Stomach smooth muscle (tissue), 2 donors: ENCODE data around the gene TLE6.
"Not testable (repeated sequence)": the region's sequence is repeated elsewhere in the genome, so short reads cannot be mapped to it uniquely, and the experiment has no call there.

Experiments used
- H3K27ac ChIP-seq: one replicate; pipeline ENCODE4 v1.7.0; 2013; ENCODE audit warnings: mild to moderate bottlenecking, low read length, inconsistent platforms
- H3K27me3 ChIP-seq, 2 donors: one replicate each; pipeline ENCODE4 v1.7.0; 2013; ENCODE audit warnings: low read length in 2 of 2; ENCODE audit not compliant: insufficient read depth in 2 of 2, control insufficient read depth in 1 of 2
- H3K36me3 ChIP-seq, 2 donors: one replicate each; pipeline ENCODE4 v1.7.0; 2013; ENCODE audit warnings: low read length in 2 of 2; ENCODE audit not compliant: control insufficient read depth in 2 of 2, insufficient read depth in 2 of 2
- H3K4me1 ChIP-seq: one replicate; pipeline ENCODE4 v1.7.0; 2013; ENCODE audit warnings: low read length; ENCODE audit not compliant: control insufficient read depth, insufficient read depth
- H3K4me3 ChIP-seq, 2 donors: one replicate each; pipeline ENCODE4 v1.7.0; 2013; ENCODE audit warnings: low read length in 2 of 2
- H3K9ac ChIP-seq, 2 donors: one replicate each; pipeline ENCODE4 v1.7.0; 2013; ENCODE audit warnings: low read length in 2 of 2, mild to moderate bottlenecking in 1 of 2
- H3K9me3 ChIP-seq, 2 donors: one replicate each; pipeline ENCODE4 v1.7.0; 2013; ENCODE audit warnings: low read length in 2 of 2; ENCODE audit not compliant: control insufficient read depth in 2 of 2
- donor health status: healthy.
- donor health status: Pancreatic carcinoma.

Gene TLE6

GRCh38 chr19:3028305-3029064, 51.1 kb downstream of the TLE6 start:
- peak overlapping the region; percentile 59 to 77 for H3K4me3 ChIP-seq
- peak overlapping the region; percentile 51 to 80 for H3K9ac ChIP-seq
- H3K27me3 ChIP-seq: no peaks in the 10 kb centered on the region
- H3K4me1 ChIP-seq: peaks cover 9% of the 10 kb centered on the region
- no peaks in the 10 kb centered on the region for H3K9me3 ChIP-seq
- peak overlapping the region; percentile 37 for H3K27ac ChIP-seq
- peaks cover 0 to 2% of the 10 kb centered on the region in 2 donors for H3K36me3 ChIP-seq

- H3K9ac ChIP-seq: peak within 1 kb of the TSS; percentile 51 to 80
- H3K27ac ChIP-seq: peak within 1 kb of the TSS; percentile 37
Measured at GRCh38 chr19:3029065-3029923, 51.9 kb downstream of the TLE6 start, which contains the start of gene TLE2. Gene TLE2 (minus strand): TSS chr19:3029280. CDS start chr19:3028904, 376 bp downstream.

GRCh38 chr19:3031607-3031867, 54.2 kb downstream of the TLE6 start:
- peaks cover 28% of the 10 kb centered on the region for H3K4me1 ChIP-seq
- H3K27me3 ChIP-seq: no peaks in the 10 kb centered on the region
- H3K4me3 ChIP-seq: no peak overlapping the region
- H3K9me3 ChIP-seq: no peaks in the 10 kb centered on the region
- peaks cover 0 to 2% of the 10 kb centered on the region in 2 donors for H3K36me3 ChIP-seq
- H3K27ac ChIP-seq: no peak overlapping the region
- H3K9ac ChIP-seq: no peak overlapping the region

More at GRCh38 chr19:3029065-3029923, 51.9 kb downstream of the TLE6 start, which contains the start of gene TLE2:
- H3K27me3 ChIP-seq: no peaks in the 10 kb centered on the region
- H3K9me3 ChIP-seq: no peaks in the 10 kb centered on the region
- peak within 1 kb of the TSS; percentile 59 to 77 for H3K4me3 ChIP-seq
- peaks cover 11% of the 10 kb centered on the region for H3K4me1 ChIP-seq
- H3K36me3 ChIP-seq: peaks cover 0 to 2% of the 10 kb centered on the region in 2 donors

GRCh38 chr19:3033595-3034405, 56.4 kb downstream of the TLE6 start:
- peaks cover 28% of the 10 kb centered on the region for H3K4me1 ChIP-seq
- H3K9me3 ChIP-seq: no peaks in the 10 kb centered on the region
- no peaks in the 10 kb centered on the region for H3K27me3 ChIP-seq
- peak overlapping the region; percentile 90 for H3K27ac ChIP-seq
- H3K9ac ChIP-seq: peak overlapping the region in 1 of 2 donors; percentile 59
- no peak overlapping the region for H3K4me3 ChIP-seq
- H3K36me3 ChIP-seq: no peaks in the 10 kb centered on the region

- no peaks in the 10 kb centered on the region for H3K36me3 ChIP-seq
- peaks cover 28% of the 10 kb centered on the region for H3K4me1 ChIP-seq
- H3K9ac ChIP-seq: peak overlapping the region in 1 of 2 donors; percentile 59
- H3K27ac ChIP-seq: peak overlapping the region; percentile 90
- H3K4me3 ChIP-seq: peak overlapping the region in 1 of 2 donors; percentile 87
- no peaks in the 10 kb centered on the region for H3K27me3 ChIP-seq
- H3K9me3 ChIP-seq: no peaks in the 10 kb centered on the region
Measured at GRCh38 chr19:3034406-3034655, 57.0 kb downstream of the TLE6 start.

GRCh38 chr19:3034656-3035541, 57.5 kb downstream of the TLE6 start:
- H3K27me3 ChIP-seq: no peaks in the 10 kb centered on the region
- peak overlapping the region; percentile 59 to 84 for H3K9ac ChIP-seq

GRCh38 chr19:3035542-3036118, 58.3 kb downstream of the TLE6 start:
- H3K9ac ChIP-seq: peak overlapping the region; percentile 82 to 84
- peak overlapping the region; percentile 87 to 92 for H3K4me3 ChIP-seq
- peaks cover 21% of the 10 kb centered on the region for H3K4me1 ChIP-seq
- no peaks in the 10 kb centered on the region for H3K27me3 ChIP-seq
- H3K36me3 ChIP-seq: no peaks in the 10 kb centered on the region
- H3K9me3 ChIP-seq: no peaks in the 10 kb centered on the region
- H3K27ac ChIP-seq: peak overlapping the region; percentile 90

More at GRCh38 chr19:3034656-3035541, 57.5 kb downstream of the TLE6 start:
- H3K9me3 ChIP-seq: no peaks in the 10 kb centered on the region
- H3K4me1 ChIP-seq: peaks cover 23% of the 10 kb centered on the region
- peak overlapping the region; percentile 80 to 87 for H3K4me3 ChIP-seq
- no peaks in the 10 kb centered on the region for H3K36me3 ChIP-seq
- H3K27ac ChIP-seq: peak overlapping the region; percentile 90

GRCh38 chr19:3036119-3036976, 59.0 kb downstream of the TLE6 start:
- Histone ChIP-seq H3K4me3 (peak overlapping the region; percentile 87 to 92), H3K4me1 (peaks cover 21% of the 10 kb centered on the region), H3K27ac (peak overlapping the region; percentile 90), H3K9me3 (no peaks in the 10 kb centered on the region), H3K9ac (peak overlapping the region; percentile 76 to 82), H3K27me3 (no peaks in the 10 kb centered on the region), H3K36me3 (no peaks in the 10 kb centered on the region)

GRCh38 chr19:3036977-3037544, 59.7 kb downstream of the TLE6 start:
- H3K36me3 ChIP-seq, H3K27ac ChIP-seq, H3K9me3 ChIP-seq, H3K27me3 ChIP-seq, H3K9ac ChIP-seq, H3K4me3 ChIP-seq: not testable (repeated sequence)
- H3K4me1 ChIP-seq: peaks cover 27% of the 10 kb centered on the region
